ENCODE results near the gene MINPP1.

- TF ChIP-seq EZH2 (IDR thresholded peaks at IDR 0.05; ENCODE audit: insufficient read depth, poor library complexity, severe bottlenecking): no peak
- no peak for TF ChIP-seq EZH2phosphoT487 (IDR thresholded peaks at IDR 0.05; ENCODE audit: insufficient read depth, low read depth)
These were observed 89.5 kb downstream of the MINPP1 start for GRCh38 chr10:87594181-87594580.

Measured in GM23248 (cell line).